ES-I3 (cell line): Measurements from ENCODE around the gene ELAVL3.
A peak's percentile ranks its signal among the peaks of the same experiment; 100 is the strongest.
"Not testable (repeated sequence)": the region's sequence is repeated elsewhere in the genome, so short reads cannot be mapped to it uniquely, and the experiment has no call there.

Experiments
- H3K36me3 ChIP-seq: 2 replicates; pipeline ENCODE4 v1.6.1; 2013; ENCODE audit warnings: mild to moderate bottlenecking, low read length, control low read depth, moderate library complexity; ENCODE audit not compliant: insufficient read depth
- H3K4me1 ChIP-seq: 2 replicates; pipeline ENCODE4 v1.6.1; 2013; ENCODE audit warnings: mild to moderate bottlenecking, control low read depth, low read length; ENCODE audit not compliant: insufficient read depth
- H3K9ac ChIP-seq: 2 replicates; pipeline ENCODE4 v1.6.1; 2013; ENCODE audit warnings: low read depth, mild to moderate bottlenecking, low read length, moderate library complexity
- H3K9me3 ChIP-seq: 2 replicates; pipeline ENCODE4 v1.6.1; 2013; ENCODE audit warnings: mild to moderate bottlenecking, low read length, moderate library complexity; ENCODE audit not compliant: control insufficient read depth, insufficient read depth

The ELAVL3 gene

DNA sequence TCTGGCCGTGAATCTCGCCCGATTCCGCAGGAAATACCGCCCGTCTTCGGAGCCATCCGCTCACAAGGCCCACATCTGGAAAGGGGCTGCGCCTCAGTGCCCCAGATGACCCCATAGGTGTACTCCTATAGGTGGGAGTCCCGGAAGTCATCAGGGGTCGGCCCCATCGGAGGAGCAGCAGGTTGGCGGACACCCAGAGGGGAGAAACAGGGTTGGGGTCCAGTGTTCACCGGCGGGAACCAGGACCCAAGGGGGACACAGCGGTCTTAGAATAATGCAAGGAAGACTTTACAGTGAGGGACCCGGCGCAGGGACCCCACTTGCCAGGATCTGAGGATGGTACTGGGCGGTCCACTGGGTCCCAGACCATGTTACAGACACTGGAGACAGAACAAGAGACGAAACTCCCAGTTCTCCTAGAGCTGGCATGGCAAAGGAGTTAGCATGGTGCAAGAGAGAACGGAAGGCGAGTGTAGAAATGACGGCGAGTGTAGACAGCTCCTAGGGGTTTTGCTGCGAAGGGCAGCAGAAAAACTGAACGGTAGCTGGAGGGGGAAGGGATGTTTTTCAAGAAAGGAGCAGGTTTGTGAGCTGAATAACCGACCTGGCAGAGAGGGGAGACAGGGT lies 57.6 kb downstream of the ELAVL3 start:
- peak overlapping the region; percentile 37; the same call in 1 of the 2 replicates for H3K9ac ChIP-seq
- H3K36me3 ChIP-seq: no peaks in the 10 kb centered on the region
- H3K9me3 ChIP-seq: no peaks in the 10 kb centered on the region
- peaks cover 8% of the 10 kb centered on the region; the same call in 1 of the 2 replicates for H3K4me1 ChIP-seq

DNA sequence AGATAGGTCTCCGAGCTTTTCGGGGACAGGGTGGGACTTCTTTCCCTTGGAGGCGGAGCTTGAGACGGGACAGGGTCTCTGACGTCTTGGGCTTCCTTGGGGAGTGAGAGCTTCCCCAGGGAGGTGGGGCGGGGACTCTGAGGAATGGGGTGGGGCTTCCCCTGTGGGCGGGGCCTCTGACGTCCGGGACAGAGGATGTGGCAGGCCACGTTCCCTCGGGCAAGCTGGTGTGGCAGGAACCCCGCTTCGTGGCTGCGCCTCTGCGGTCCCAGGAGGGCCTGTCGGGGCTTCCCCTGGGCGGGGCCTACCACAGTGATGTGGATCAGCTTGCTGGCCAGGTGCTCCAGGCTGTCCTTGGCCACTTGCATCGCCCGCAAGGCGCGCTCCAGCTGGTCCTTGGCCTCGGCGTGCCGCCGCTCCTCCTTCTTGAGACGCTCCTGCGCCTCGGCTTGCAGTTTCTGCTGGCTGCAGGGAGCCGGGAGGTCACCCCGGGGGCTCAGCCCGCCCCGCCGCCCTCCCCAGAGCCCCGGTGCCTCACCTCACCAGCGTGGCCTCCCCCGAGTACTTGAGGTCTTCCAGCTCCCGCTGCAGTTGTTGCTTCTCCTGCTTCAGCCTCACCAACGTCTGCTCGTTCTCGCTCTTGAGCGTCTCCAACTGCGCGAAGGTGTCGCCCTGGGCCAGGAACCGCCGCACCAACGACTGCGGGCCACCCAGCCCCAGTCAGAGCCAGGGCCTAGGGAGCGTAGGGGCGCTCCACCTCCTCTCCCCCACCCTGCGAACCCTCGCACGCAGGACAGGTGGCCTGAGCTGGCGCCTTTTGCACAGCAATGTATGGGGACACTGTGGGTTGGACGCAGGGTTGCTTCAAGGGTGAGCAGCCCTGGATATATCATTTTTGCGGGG lies 58.4 kb downstream of the ELAVL3 start:
- Histone ChIP-seq H3K4me1 (peaks cover 8% of the 10 kb centered on the region; the same call in 1 of the 2 replicates), H3K9ac (peak overlapping the region; percentile 47; the same call in 1 of the 2 replicates), H3K9me3 (no peaks in the 10 kb centered on the region), H3K36me3 (no peaks in the 10 kb centered on the region)

DNA sequence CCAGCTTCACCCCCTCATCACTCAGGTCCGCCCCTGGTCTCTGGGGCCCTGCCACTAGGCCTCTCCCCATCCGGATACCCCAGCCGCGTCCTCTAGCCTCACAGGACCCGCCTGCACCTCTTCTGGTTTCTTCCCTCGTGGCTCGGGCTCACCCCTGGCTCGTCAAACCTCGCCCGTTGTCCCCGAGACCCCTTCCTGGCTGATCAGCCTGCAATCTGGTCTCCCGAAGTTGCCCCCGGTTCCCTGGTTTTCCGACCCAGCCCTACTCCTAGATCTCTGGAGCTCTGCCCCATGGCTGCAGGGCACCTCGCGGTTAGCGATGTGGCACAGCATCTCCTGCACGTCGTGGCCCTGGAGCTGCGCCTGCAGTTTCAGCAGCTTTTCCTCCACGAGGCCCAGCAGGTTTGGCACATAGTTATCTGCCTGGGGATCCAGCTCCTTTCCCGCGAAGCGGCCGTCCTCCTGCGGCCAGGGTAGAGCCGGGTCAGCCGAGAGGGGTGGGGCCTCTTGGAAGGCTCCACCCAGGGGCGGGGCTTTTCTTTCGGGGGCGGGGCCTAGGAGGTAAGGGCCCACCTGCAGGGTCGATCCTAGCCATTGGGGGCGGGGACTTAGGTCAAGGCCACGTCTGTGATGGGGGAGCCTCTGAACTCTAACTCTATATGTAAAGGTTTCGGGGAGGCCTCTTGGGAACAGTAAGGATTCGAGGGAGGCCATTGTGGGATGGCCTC lies 59.3 kb downstream of the ELAVL3 start:
- Histone ChIP-seq H3K9me3 (no peaks in the 10 kb centered on the region), H3K9ac (peak overlapping the region; percentile 47; the same call in 1 of the 2 replicates), H3K4me1 (peaks cover 8% of the 10 kb centered on the region; the same call in 1 of the 2 replicates), H3K36me3 (no peaks in the 10 kb centered on the region)

DNA sequence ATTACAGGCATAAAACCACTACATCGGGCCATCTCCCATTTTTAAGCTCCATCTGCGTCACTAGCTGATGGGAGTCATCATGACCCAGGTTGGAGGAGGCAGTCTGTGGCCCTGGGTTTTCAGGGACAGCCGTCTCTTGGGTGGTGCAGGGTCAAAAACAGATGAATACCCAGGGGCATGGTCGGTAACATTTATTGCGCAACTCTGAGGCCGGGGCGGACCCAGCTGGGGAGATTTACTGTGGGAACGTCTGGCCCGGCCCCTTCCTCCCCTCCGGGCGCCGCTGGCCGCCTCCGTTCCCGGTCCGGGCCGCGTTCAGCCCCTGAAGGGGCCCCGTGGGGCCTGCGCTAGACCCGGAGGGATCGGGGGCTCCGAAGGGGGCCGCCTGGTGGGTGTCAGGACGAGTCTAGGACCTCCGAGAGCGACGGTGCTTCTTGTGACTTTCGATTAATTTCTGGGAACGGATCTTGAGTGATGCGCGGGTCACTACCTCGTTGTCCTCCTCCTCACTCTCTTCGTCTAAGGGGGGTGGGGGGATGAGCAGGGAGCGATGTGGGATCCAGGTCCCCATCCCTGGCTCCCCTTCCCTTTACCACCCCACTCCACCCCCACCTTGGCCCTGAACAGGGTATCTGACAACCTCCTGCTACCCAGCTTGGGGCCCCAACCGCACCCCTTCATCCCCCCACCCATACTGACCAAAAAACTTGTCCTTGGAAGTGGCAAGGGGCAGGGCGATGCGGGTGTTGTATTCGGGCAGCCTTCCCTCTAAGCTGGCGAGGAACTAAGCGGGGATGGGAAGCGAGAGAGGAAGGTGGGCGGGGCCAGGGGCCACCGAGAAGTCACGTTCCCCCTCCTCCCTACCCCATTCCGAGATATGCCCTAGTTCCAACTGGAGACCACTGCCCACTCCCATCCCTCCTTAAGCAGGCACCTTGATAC lies 60.1 kb downstream of the ELAVL3 start:
- no peaks in the 10 kb centered on the region for H3K9me3 ChIP-seq
- H3K9ac ChIP-seq: peak overlapping the region; percentile 47; the same call in 1 of the 2 replicates
- peaks cover 8% of the 10 kb centered on the region; the same call in 1 of the 2 replicates for H3K4me1 ChIP-seq
- no peaks in the 10 kb centered on the region for H3K36me3 ChIP-seq

DNA sequence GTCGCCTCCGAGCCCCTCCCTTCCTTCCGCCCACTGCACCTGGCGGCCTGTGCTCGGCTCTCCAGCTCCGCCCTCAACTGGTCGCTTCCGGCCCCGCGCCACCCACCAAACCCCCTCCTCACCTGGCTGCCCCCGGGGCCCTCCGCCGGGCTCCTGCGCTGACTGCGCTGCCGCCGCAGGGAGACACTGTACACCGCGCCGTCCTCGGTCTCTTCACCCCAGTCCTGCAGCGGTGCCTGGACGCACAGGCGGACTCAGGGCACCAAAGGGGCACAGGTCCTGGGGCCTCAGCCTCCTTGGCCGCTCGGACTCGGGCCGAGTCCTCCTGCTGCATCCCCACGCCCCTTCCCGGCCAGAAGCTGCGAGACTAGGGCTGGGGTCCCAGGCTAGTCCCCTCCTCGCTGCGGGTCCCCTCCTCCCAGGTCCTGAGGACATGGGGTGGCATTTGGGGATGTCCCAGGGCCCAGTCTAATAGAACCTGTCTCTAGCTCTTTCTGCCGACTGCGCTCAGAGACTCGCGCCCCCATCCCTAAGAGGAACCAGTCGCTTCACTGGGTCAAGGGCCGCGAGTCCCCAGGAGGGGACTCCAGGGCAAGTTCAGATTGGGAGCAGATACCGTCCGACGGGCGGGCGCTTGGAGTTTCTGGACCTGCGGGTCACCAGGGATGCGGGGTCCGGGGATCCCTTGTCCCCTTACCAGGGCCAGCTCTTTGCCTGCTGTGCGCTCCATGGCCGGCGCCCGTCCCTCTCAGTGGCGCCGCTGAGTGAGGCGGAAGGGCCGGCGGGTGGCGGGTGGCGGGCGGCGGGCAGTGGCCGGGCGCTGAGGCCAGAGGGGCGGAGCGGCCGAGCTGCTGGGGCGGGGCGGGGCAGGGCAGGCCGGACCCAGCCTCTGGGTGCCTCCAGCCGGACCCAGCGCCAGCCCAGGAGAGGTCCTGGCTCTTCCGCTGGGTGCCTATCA lies 62.0 kb downstream of the ELAVL3 start, which contains the start of gene RGL3:
Gene RGL3, minus strand, starts transcription at position 766 of the 958 bp plus-strand sequence. Its CDS starts 36 bp downstream, at position 730.
- peak within 1 kb of the TSS; percentile 76 for H3K9ac ChIP-seq
- peaks cover 8% of the 10 kb centered on the region; the same call in 1 of the 2 replicates for H3K4me1 ChIP-seq
- H3K9me3 ChIP-seq: no peaks in the 10 kb centered on the region
- H3K36me3 ChIP-seq: no peaks in the 10 kb centered on the region

DNA sequence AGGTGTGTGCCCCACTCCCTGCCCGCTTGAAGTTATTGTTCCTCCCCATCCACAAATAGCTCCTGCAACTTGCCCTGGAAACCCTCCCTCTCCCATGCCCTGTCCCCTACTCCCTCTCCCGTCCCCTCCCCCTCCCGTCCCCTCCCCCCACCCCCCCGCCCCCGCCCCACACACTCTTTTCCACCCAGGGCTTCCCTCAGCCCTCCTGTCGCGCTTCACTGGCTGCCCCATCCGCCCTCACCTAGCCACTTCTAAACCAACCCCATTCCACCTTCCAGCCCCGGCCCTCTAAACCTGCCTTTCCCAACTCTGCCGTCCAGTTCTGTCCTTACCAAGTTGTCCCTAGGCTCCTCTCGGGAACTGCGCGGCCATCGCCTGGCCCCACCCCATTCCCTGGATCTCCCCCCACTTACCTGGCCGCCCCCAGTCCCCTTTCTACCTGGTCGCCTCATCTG lies 62.7 kb downstream of the ELAVL3 start:
- Histone ChIP-seq H3K4me1 (peaks cover 8% of the 10 kb centered on the region; the same call in 1 of the 2 replicates), H3K9me3 (no peaks in the 10 kb centered on the region), H3K36me3 (no peaks in the 10 kb centered on the region), H3K9ac (peak overlapping the region; percentile 76; the same call in 1 of the 2 replicates)

DNA sequence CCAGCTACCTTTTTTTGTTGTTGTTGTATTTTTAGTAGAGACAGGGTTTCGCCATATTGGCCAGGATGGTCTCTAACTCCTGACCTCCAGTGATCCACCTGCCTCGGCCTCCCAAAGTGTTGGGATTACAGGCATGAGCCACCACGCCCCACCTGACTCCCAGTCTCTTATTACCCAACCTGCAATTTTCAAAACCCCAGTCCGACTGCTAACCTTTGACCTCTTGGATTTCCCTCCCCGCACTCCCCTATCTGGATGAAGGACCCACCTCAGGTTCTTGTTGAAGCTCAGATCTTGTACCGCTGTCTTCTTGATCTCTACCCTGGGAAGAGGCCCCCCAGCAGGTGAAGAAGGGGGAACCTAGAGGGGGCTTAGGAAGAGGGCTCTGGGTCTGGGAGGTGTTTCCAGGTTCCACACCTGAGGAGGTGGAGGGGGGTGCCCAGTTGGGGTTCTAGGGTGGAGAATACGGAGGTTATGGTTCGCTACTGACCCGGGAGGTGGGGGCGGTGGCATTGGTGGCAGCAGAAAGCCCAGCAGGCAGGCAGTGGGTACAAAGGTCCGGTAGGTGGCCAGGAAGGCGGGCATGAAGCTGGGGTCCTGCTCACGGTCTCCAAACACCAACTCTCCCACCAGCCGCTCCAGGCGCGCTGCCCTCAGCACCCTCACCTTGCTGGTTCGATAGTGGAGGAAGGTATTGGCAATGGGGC lies 64.3 kb downstream of the ELAVL3 start:
- Histone ChIP-seq H3K9ac (no peak overlapping the region), H3K36me3 (no peaks in the 10 kb centered on the region), H3K4me1 (peaks cover 8% of the 10 kb centered on the region; the same call in 1 of the 2 replicates), H3K9me3 (no peaks in the 10 kb centered on the region)

DNA sequence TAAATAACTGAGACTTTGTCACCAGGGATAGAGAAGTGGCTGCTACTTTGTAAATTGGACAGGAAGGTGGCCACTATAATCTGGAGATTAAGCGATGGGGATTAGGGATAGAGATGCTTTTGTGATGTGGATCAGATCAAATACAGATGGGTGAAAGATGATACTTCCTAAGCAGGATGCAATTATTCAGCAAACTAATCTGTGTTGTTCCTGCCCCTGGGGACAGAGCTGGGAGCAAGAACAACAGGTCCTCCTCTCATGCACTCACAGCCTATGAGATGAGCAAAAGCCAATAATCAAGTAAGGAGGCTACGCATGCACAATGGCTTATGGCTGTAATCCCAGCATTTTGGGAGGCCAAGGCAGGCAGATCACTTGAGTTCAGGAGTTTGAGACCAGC lies 66.3 kb downstream of the ELAVL3 start:
- H3K36me3 ChIP-seq: no peaks in the 10 kb centered on the region; the same call in 1 of the 2 replicates
- H3K9me3 ChIP-seq: no peaks in the 10 kb centered on the region
- no peak overlapping the region for H3K9ac ChIP-seq
- H3K4me1 ChIP-seq: peaks cover 3% of the 10 kb centered on the region; the same call in 1 of the 2 replicates

DNA sequence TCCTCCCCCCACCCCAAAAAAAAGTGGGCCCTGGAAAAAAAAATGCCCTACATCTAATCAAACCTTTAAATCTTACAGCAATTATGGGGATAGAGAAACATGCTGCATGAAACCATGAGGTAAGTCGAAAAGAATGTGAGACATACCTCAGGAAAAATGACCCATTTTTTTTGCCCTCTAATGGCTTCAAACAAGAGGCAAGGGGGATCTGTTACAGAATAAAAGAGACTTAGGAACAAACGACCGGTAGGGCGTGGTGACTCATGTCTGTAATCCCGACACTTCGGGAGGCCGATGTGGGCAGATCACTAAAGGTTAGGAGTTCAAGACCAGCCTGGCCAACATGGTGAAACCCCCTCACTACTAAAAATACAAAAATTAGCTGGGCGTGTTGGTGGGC lies 70.2 kb downstream of the ELAVL3 start:
- H3K9me3 ChIP-seq: no peaks in the 10 kb centered on the region
- no peaks in the 10 kb centered on the region for H3K4me1 ChIP-seq
- no peaks in the 10 kb centered on the region; the same call in 1 of the 2 replicates for H3K36me3 ChIP-seq
- no peak overlapping the region for H3K9ac ChIP-seq

DNA sequence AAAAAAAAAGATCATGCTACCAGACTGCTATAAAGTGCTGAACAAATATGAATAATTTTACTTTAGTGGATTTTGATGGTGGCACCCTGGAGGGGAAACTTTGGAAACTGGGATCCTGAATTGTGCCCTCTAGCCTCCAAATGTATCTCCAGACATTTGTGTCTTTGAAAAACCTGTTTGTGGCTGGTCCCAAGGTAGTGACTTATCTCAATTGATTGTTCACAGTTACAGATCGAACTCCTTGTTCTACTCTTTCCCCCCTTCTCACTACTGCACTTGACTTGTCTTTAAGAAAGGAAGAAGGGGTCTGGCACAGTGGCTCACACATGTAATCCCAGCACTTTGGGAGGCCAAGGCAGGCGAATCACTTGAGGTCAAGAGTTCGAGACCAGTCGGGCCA lies 72.3 kb downstream of the ELAVL3 start:
- Histone ChIP-seq H3K4me1 (peaks cover 8% of the 10 kb centered on the region; the same call in 1 of the 2 replicates), H3K9ac (no peak overlapping the region), H3K9me3 (no peaks in the 10 kb centered on the region), H3K36me3 (no peaks in the 10 kb centered on the region; the same call in 1 of the 2 replicates)

DNA sequence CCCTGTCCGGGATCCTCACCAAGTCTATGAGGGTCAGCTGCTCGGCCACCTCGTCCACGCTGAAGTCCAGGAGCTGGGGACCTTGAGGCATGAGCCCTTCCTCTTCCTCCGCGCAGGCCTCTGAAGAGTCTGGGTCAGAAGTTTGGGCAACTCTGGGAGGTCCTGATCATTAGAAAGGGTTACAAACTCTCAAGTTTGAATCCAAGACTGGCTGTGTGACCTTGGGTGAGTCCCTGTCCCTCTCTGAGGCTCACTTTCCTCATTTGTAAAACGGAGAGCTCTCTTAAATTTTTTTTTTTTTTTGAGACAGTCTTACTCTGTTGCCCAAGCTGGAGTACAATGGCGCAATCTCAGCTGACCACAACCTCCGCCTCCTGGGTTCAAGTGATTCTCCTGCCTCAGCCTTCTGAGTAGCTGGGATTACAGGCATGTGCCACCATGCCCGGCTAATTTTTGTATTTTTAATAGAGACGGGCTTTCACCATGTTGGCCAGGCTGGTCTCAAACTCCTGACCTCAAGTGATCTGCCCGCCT lies 74.1 kb downstream of the ELAVL3 start:
- H3K9ac ChIP-seq: peak overlapping the region; percentile 51; the same call in 1 of the 2 replicates
- not testable (repeated sequence) for H3K9me3 ChIP-seq, H3K4me1 ChIP-seq, H3K36me3 ChIP-seq
